ENCODE data around the gene CNPY2.

- TF ChIP-seq ZNF384 (IDR thresholded peaks at IDR 0.05) (no peak), HDGF (IDR thresholded peaks at IDR 0.05; ENCODE audit: borderline replicate concordance) (no peak), FOXA1 (IDR thresholded peaks at IDR 0.05) (no peak), CTBP1 (IDR thresholded peaks at IDR 0.05; ENCODE audit: borderline replicate concordance) (no peak), FOXK2 (IDR thresholded peaks at IDR 0.05) (no peak), ELF4 (IDR thresholded peaks at IDR 0.05) (no peak), ARNT (IDR thresholded peaks at IDR 0.05) (no peak), SUZ12 (IDR thresholded peaks at IDR 0.05) (no peak), TARDBP (IDR thresholded peaks at IDR 0.05) (no peak), L3MBTL2 (conservative IDR thresholded peaks at IDR 0.05) (no peak), SP1 (IDR thresholded peaks at IDR 0.05) (no peak), BHLHE40 (IDR thresholded peaks at IDR 0.05; ENCODE audit: borderline replicate concordance) (no peak), NFRKB (IDR thresholded peaks at IDR 0.05) (no peak)
These were observed 15.2 kb upstream of the CNPY2 start for GRCh38 chr12:56330936-56331490.

Data from HEK293T (cell line).